Bronchial epithelial cell (primary cell): ENCODE measurements around the gene PRXL2B. TPM values are rescaled to one million over a fixed set of nuclear protein-coding genes. Genes with fewer than 3 reads are reported as not detected.

Source experiments
- DNase-seq: peaks from one replicate; pipeline ENCODE4 v3.0.0-alpha.2; 2010; ENCODE audit warnings: low read depth
- FAIRE-seq: peaks from 2 replicates; lab custom pipeline; 2011; peaks lifted over from hg19 to GRCh38; lab: Jason Lieb, UNC
- H3K27me3 ChIP-seq: 2 replicates; pipeline ENCODE4 v1.5.1; 2011; ENCODE audit warnings: low read length; ENCODE audit not compliant: control insufficient read depth, insufficient read depth
- H3K36me3 ChIP-seq: 2 replicates; pipeline ENCODE4 v1.5.1; 2011; ENCODE audit warnings: low read length; ENCODE audit not compliant: control insufficient read depth, insufficient read depth
- H3K4me3 ChIP-seq: 2 replicates; pipeline ENCODE4 v1.5.1; 2011; ENCODE audit warnings: mild to moderate bottlenecking, low read depth, low read length, control low read depth
- total RNA-seq: library from RNA; depleted of rRNA; stranded (reverse); fragments of >200 nt; gene quantifications from 2 replicates; pipeline ENCODE4 v1.2.1, GENCODE V29; 2014
- TF ChIP-seq, protein P1 (sequence below): IDR thresholded peaks from 2 replicates; pipeline ENCODE4 v1.5.1; 2011; ENCODE audit warnings: mild to moderate bottlenecking, moderate library complexity, low read length, control low read depth, inconsistent platforms; ENCODE audit not compliant: insufficient read depth, severe bottlenecking

PRXL2B gene
- total RNA-seq, 1 donor from 2014 or later, result 6.8 TPM

GRCh38 chr1:2591581-2592261, 5.1 kb downstream of the PRXL2B start:
- no peak for DNase-seq
- Histone ChIP-seq H3K27me3 (no peaks in the 10 kb centered on the region), H3K36me3 (peaks cover 4% of the 10 kb centered on the region), H3K4me3 (no peak overlapping the region)
- FAIRE-seq, result no peak
- TF ChIP-seq, protein P1, sequence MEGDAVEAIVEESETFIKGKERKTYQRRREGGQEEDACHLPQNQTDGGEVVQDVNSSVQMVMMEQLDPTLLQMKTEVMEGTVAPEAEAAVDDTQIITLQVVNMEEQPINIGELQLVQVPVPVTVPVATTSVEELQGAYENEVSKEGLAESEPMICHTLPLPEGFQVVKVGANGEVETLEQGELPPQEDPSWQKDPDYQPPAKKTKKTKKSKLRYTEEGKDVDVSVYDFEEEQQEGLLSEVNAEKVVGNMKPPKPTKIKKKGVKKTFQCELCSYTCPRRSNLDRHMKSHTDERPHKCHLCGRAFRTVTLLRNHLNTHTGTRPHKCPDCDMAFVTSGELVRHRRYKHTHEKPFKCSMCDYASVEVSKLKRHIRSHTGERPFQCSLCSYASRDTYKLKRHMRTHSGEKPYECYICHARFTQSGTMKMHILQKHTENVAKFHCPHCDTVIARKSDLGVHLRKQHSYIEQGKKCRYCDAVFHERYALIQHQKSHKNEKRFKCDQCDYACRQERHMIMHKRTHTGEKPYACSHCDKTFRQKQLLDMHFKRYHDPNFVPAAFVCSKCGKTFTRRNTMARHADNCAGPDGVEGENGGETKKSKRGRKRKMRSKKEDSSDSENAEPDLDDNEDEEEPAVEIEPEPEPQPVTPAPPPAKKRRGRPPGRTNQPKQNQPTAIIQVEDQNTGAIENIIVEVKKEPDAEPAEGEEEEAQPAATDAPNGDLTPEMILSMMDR, result no peak

DNA sequence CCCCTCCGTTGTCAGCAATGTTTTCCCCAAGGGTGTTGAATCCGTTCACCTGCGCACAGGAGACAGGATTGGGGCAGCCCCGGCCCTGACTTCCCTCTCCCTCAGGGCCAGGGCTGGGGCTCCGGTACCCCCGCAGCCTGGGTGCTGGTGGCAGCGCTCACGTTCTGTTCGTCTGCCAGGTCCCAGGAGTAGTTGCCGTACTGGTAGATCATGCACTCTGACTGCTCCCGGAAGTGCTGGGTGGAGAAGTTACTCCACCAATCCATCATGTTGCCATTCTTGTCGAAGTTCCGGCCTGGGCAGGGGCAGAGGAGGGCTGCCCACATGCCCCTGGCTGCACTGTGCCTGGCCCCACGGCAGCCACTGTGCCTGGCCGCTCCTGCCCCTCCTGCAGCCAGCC, 6.1 kb downstream of the PRXL2B start:
- DNase-seq (no peak), FAIRE-seq (no peak)
- no peak overlapping the region for H3K4me3 ChIP-seq
- no peaks in the 10 kb centered on the region for H3K27me3 ChIP-seq
- peaks cover 4% of the 10 kb centered on the region for H3K36me3 ChIP-seq
- TF ChIP-seq, protein P1, result no peak

- no peaks in the 10 kb centered on the region for H3K27me3 ChIP-seq
- H3K36me3 ChIP-seq, result peaks cover 4% of the 10 kb centered on the region
- H3K4me3 ChIP-seq, result no peak overlapping the region
- FAIRE-seq (no peak), DNase-seq (no peak)
- TF ChIP-seq, protein P1, result no peak
Measured at GRCh38 chr1:2593251-2593878, 6.8 kb downstream of the PRXL2B start.

DNA sequence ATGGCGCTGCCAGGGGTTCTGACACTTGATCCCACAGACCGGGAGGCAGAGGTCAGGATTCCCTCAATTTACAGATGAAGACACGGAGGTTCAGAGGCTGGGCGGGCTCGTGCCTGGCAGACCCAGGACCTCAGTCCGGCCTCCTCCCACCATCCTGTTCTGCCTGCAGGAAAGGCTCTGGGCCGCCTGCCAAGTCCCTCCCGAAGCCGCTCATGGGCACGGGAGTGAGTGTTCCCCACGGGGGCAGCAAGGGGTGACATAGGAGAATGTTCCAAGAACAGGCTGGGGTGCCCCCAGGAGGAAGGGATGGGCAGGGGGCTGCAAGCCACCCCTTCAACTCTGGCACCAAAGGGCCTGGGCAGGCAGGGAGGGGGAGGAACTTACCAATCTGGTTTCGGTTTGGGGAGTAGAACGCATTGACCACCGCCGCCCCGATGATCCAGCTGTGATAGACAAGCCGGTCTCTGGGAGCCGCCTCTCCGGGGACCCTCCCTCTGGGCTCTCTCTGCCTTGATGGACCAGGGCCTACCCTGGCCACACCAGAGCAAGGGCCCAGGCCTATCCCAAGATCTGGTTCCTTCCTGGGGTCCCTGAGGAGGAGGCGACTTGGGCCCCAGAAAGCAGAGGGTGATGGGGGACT, 7.5 kb downstream of the PRXL2B start:
- no peaks in the 10 kb centered on the region for H3K27me3 ChIP-seq
- DNase-seq (peak; percentile 34), FAIRE-seq (no peak)
- TF ChIP-seq, protein P1, result no peak
- peaks cover 4% of the 10 kb centered on the region for H3K36me3 ChIP-seq
- H3K4me3 ChIP-seq, result peak overlapping the region; percentile 18

DNA sequence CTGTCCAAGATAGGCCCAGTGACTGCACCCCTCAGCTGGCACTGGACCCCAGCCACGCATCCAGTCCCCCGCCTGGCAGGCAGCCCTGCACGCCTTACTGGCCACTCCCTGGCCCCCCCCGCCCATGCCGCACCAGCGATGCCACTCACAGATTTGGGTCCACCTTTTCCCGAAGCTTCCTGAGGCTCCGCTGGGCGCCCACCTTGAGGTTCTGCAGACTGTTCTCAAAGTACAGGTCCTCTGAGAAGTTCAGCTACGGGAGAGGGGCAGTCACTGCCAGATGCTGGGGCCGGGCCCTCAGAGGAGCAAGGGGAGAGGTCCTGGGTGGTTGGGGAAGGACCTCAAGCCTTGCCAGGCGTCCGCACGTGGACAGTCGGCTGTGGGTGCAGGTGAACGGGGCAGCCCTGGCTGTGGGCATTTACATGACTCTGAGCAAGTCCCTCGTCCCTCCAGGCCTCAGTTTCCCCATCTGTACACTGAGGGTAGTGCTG, 8.1 kb downstream of the PRXL2B start:
- H3K27me3 ChIP-seq, result no peaks in the 10 kb centered on the region
- TF ChIP-seq, protein P1, result no peak
- FAIRE-seq (no peak), DNase-seq (no peak)
- H3K4me3 ChIP-seq, result no peak overlapping the region
- H3K36me3 ChIP-seq, result no peaks in the 10 kb centered on the region
